HepG2 (cell line): Measurements from ENCODE around the gene SMAD7. TPM values are rescaled to one million over a fixed set of nuclear protein-coding genes. Genes with fewer than 3 reads are reported as not detected.

ENCODE experiments used
- ATAC-seq: fragments of 200-7000 bp; cut with Tn5 transposase; 3 replicates; pipeline ENCODE4 v1.9.1; 2020; ENCODE audit warnings: mild to moderate bottlenecking, moderate library complexity
- BruUV-seq: library from RNA; stranded (reverse); fragments of 400-500 nt; replicated peaks from 2 replicates; lab custom pipeline; 2021; lab: Mats Ljungman, UMichigan
- CTCF ChIA-PET: fragments of 300-600 bp; formaldehyde crosslinking; extraction: SDS; loops from one replicate; lab custom pipeline; 2021; ENCODE audit warnings: low total read pairs, inconsistent platforms, low intra/inter-chr PET ratio; lab: Yijun Ruan, JAX
- POLR2A ChIA-PET: fragments of 350-600 bp; sonication (Branson Sonifier 250); formaldehyde crosslinking; loops from one replicate; lab custom pipeline; 2020; ENCODE audit warnings: antibody characterized with exemption, inconsistent platforms; lab: Yijun Ruan, JAX
- DNase-seq: peaks from one replicate; pipeline ENCODE4 v3.0.0-alpha.2; 2015; ENCODE audit warnings: low spot score
- FAIRE-seq: peaks from 3 replicates; lab custom pipeline; 2011; peaks lifted over from hg19 to GRCh38; lab: Jason Lieb, UNC
- H2AFZ ChIP-seq: one replicate; pipeline ENCODE4 v1.6.1; 2011; ENCODE audit warnings: low read length, inconsistent platforms
- H3K27ac ChIP-seq: fragments of 300-600 bp; 3 replicates; pipeline ENCODE4 v1.8.0; 2011; ENCODE audit warnings: mixed run types, mild to moderate bottlenecking, mixed read lengths, low read length, inconsistent platforms; ENCODE audit not compliant: insufficient read depth; ENCODE audit errors: extremely low read length
- H3K27me3 ChIP-seq, 2 experiments: fragments of 200-600 bp in 1 of 2; 2 replicates in 1 of 2; 3 replicates in 1 of 2; pipeline versions ENCODE4 v1.6.0 to v1.8.0; 2011; ENCODE audit warnings: low read length in 2 of 2, mild to moderate bottlenecking in 2 of 2, moderate library complexity in 2 of 2, inconsistent platforms in 1 of 2; ENCODE audit not compliant: insufficient read depth in 2 of 2, control insufficient read depth in 1 of 2
- H3K36me3 ChIP-seq, 2 experiments: fragments of 200-600 bp in 1 of 2; replicated peaks in 1 of 2; 2 replicates in 1 of 2; 3 replicates in 1 of 2; pipeline versions ENCODE4 v1.5.1 to v1.8.0; 2011; ENCODE audit warnings: low read length in 2 of 2, inconsistent platforms in 1 of 2; ENCODE audit not compliant: insufficient read depth in 2 of 2, control insufficient read depth in 1 of 2
- H3K4me1 ChIP-seq: 2 replicates; pipeline ENCODE4 v1.5.1; 2012; ENCODE audit warnings: low read length, inconsistent platforms; ENCODE audit not compliant: insufficient read depth
- H3K4me2 ChIP-seq: 2 replicates; pipeline ENCODE4 v1.6.0; 2011; ENCODE audit warnings: low read depth, low read length, inconsistent platforms
- H3K4me3 ChIP-seq, 3 experiments: fragments of 200-600 bp in 1 of 3; sonication (generic), shearing (Covaris generic) in 1 of 3; replicated peaks in 1 of 3; 2 replicates each; pipeline ENCODE4 v1.5.1; 2011 to 2016; ENCODE audit warnings: low read length in 3 of 3, inconsistent platforms in 2 of 3, low read depth in 2 of 3, mild to moderate bottlenecking in 2 of 3, control low read depth in 1 of 3, mixed read lengths in 1 of 3; ENCODE audit not compliant: insufficient read depth in 1 of 3
- H3K79me2 ChIP-seq: one replicate; pipeline ENCODE4 v1.6.1; 2011; ENCODE audit warnings: low read length, inconsistent platforms; ENCODE audit not compliant: insufficient read depth
- H3K9ac ChIP-seq: 2 replicates; pipeline ENCODE4 v1.6.0; 2011; ENCODE audit warnings: mild to moderate bottlenecking, low read depth, low read length, inconsistent platforms; ENCODE audit not compliant: insufficient read depth
- H3K9me3 ChIP-seq: 2 replicates; pipeline ENCODE4 v1.5.1; 2012; ENCODE audit warnings: mild to moderate bottlenecking, low read length
- H4K20me1 ChIP-seq: 2 replicates; pipeline ENCODE4 v1.6.0; 2011; ENCODE audit warnings: inconsistent platforms, mild to moderate bottlenecking, low read length, moderate library complexity; ENCODE audit not compliant: insufficient read depth
- ZNF280B ChIP-seq: sonication (generic); formaldehyde crosslinking; IDR thresholded peaks from 2 replicates; pipeline ENCODE4 v1.5.0; 2020; ENCODE audit warnings: missing genetic modification reagents, mild to moderate bottlenecking, borderline replicate concordance
- ZNF3 ChIP-seq: IDR thresholded peaks from 2 replicates; pipeline ENCODE4 v1.7.0; 2017; ENCODE audit warnings: inconsistent platforms
- ZNF468 ChIP-seq: sonication (generic); formaldehyde crosslinking; IDR thresholded peaks from 2 replicates; pipeline ENCODE4 v1.8.0; 2022; ENCODE audit warnings: mild to moderate bottlenecking, moderate library complexity, missing genetic modification reagents
- ZNF501 ChIP-seq: sonication (generic); formaldehyde crosslinking; IDR thresholded peaks from 2 replicates; pipeline ENCODE4 v1.5.1; 2020; ENCODE audit warnings: mild to moderate bottlenecking, moderate library complexity, missing genetic modification reagents
- WGBS: methylation state at CpG from one replicate; pipeline ENCODE4 v1.1.6; 2017; ENCODE audit warnings: low lambda C conversion rate; 5-methylcytosine and 5-hydroxymethylcytosine counted together
- in situ Hi-C: cut with HindIII; loops from 2 replicates; pipeline ENCODE4 v1.10.0; 2017; ENCODE audit warnings: low pct_unique_long_range_greater_than_20kb; ENCODE audit not compliant: extremely low pct_ligation_motif_present
- intact Hi-C: fragments of 100-400 bp; cut with micrococcal nuclease; formaldehyde crosslinking; loops from one replicate; pipeline ENCODE4 v1.10.0; 2022; ENCODE audit not compliant: unreplicated experiment
- polyA plus RNA-seq, 8 experiments: library from polyadenylated mRNA; depleted of rRNA in 3 of 8; stranded (reverse) in 7 of 8; unstranded in 1 of 8; fragments of >200 nt; fragmentation: Illumina TruSeq in 4 of 8; extraction: Trizol in 4 of 8; gene quantifications; 2 replicates each; pipeline versions ENCODE4 v1.2.1 to v1.2.3, GENCODE V29; 2011 to 2016; ENCODE audit warnings: low read depth in 4 of 8, missing spikeins in 1 of 8, mixed read lengths in 1 of 8; ENCODE audit not compliant: insufficient read depth in 1 of 8
- total RNA-seq, 5 experiments: library from RNA; depleted of rRNA; stranded (reverse); fragments of >200 nt; fragmentation: Illumina TruSeq; extraction: Trizol; gene quantifications; 2 replicates each; pipeline ENCODE4 v1.2.3, GENCODE V29; 2016; ENCODE audit warnings: low read depth in 1 of 5
- TF ChIP-seq, protein P1 (sequence below): sonication (generic); formaldehyde crosslinking; IDR thresholded peaks from 2 replicates; pipeline ENCODE4 v1.8.0; 2022; ENCODE audit warnings: mild to moderate bottlenecking, missing genetic modification reagents, borderline replicate concordance

The SMAD7 gene
- total and polyA plus RNA-seq, 2 of the 13 experiments (the other 11 are each of a cell fraction or from before 2014, with no cell fraction given): 17.4 to 24.7 TPM

DNA sequence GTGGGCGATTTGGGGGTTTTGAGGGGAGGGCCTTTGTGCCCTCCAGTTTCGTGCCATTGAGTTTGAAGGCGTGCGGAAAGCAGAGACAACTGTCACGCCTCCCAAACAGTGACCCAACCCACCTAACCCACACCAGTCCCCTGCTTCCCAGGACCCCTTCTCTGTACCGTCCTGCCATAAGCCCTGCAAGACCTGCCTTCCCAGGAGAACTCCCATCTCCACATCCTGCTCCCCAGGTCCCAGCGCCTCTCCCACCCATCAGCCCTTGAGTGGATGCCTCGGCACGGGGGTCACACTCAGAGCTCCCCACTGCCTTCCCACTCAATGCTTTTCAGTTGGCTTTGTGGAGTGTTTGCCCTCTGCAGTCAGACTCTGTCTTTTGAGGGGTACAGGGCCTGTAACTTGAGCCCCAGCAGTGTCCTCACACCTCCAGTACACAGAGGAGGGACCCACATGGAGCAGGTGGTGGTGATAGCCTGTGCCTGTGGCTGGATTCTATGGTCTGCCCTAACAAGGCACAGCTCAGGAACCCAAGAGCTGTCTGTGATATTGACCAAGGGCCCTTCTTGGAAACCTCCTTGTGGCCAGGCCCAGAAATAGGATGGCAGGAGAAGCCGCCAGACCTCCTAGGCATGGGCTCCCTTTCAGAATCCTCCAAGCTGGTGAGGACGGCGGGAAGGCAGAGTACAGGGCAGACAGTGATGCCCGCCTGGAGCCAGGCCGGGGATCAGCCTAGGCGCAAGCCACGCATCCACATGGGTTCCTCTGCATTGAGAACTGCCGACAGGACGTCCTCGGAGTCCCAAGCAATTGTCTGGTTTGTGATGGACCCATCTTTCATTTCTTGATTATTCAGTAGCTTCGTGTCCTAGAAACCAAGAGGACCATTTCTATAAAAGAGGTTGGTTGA is 44.4 kb upstream of the SMAD7 start:
- no peaks in the 10 kb centered on the region for H4K20me1 ChIP-seq
- no peak for FAIRE-seq
- POLR2A ChIA-PET: interaction anchor here (1.5 kb wide), 1 partner anchor 12 kb away, joined by 3 read pairs; no protein-coding TSS in a partner anchor

More for the DNA sequence above, 44.4 kb upstream of the SMAD7 start:
- Histone ChIP-seq H3K79me2 (no peaks in the 10 kb centered on the region), H3K27ac (no peak overlapping the region), H3K9me3 (no peaks in the 10 kb centered on the region), H3K4me1 (peaks cover 64% of the 10 kb centered on the region), H3K9ac (no peak overlapping the region), H3K36me3 (no peaks in the 10 kb centered on the region), H3K4me3 (no peak overlapping the region), H2AFZ (no peak overlapping the region), H3K4me2 (no peak overlapping the region), H3K27me3 (peaks cover 1 to 46% of the 10 kb centered on the region in 2 experiments; a peak in 4 of 5 replicates)
- intact Hi-C loops: no loop called here
- BruUV-seq: no TSS peak
- TF ChIP-seq ZNF501 (CRISPR knock-in tag): no peak
- TF ChIP-seq, protein P1, sequence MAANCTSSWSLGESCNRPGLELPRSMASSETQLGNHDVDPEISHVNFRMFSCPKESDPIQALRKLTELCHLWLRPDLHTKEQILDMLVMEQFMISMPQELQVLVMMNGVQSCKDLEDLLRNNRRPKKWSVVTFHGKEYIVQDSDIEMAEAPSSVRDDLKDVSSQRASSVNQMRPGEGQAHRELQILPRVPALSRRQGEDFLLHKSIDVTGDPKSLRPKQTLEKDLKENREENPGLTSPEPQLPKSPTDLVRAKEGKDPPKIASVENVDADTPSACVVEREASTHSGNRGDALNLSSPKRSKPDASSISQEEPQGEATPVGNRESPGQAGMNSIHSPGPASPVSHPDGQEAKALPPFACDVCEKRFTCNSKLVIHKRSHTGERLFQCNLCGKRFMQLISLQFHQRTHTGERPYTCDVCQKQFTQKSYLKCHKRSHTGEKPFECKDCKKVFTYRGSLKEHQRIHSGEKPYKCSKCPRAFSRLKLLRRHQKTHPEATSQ (CRISPR knock-in tag): no peak
- no peak for TF ChIP-seq ZNF280B (CRISPR knock-in tag)
- no peak for TF ChIP-seq ZNF468 (CRISPR knock-in tag)
- TF ChIP-seq ZNF3 (CRISPR knock-in tag): no peak
- WGBS: 75% methylated on average over 16 of the region's 20 CpGs
- ATAC-seq (no peak), DNase-seq (no peak)
- in situ Hi-C loops: no loop called here
- CTCF ChIA-PET: no interaction called here
